ENCODE data around the gene DNAJB13. TPM values are rescaled to one million over a fixed set of nuclear protein-coding genes. Genes with fewer than 3 reads are reported as not detected.

Gene DNAJB13
- total and polyA plus RNA-seq, 10 of the 15 experiments (the other 5 are each of a cell fraction or from before 2014, with no cell fraction given) = 0.07 to 0.76 (median 0.15) TPM; not detected in 7

DNA sequence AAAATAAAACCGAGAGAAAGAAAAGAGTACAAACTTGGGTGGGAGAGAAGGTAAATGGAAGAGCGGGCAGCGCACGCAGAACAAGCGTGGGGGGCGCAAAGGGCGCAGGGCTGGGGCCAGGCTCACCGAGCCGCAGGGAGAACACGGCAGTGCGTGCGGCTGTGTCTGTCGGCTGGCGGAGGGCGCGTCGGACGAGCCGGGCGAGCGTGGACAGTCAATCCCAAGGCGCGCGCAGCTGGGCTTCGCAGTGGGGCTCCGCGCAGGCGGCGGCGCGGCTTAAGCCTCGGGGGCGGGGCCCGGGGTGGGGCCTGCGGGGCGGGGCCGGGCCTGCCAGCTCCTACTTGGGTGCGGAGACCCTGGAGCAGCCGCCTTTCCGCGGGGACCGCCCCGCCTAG, 31.8 kb downstream of the DNAJB13 start, which contains the start of gene UCP2 (continued):
- TF ChIP-seq TCF3 (IDR thresholded peaks at IDR 0.05; ENCODE audit: borderline replicate concordance, insufficient read depth, low read depth, low read length) = 0 out of 2 replicates have a peak, but pooled peaks have one; percentile 60
- TF ChIP-seq SMAD5 (IDR thresholded peaks at IDR 0.05; ENCODE audit: low read depth) = 0 out of 2 replicates have a peak, but pooled peaks have one; percentile 25
- TF ChIP-seq GATAD2B (conservative IDR thresholded peaks at IDR 0.05; ENCODE audit: low read depth) = 0 out of 2 replicates have a peak, but pooled peaks have one; percentile 1
- no peak for TF ChIP-seq SREBF1 (IDR thresholded peaks at IDR 0.05; ENCODE audit: low read length)
- 0 out of 2 replicates have a peak, but pooled peaks have one; percentile 82 for TF ChIP-seq CHD1 (IDR thresholded peaks at IDR 0.05; ENCODE audit: low read depth, low read length)
- TF ChIP-seq, protein P1, sequence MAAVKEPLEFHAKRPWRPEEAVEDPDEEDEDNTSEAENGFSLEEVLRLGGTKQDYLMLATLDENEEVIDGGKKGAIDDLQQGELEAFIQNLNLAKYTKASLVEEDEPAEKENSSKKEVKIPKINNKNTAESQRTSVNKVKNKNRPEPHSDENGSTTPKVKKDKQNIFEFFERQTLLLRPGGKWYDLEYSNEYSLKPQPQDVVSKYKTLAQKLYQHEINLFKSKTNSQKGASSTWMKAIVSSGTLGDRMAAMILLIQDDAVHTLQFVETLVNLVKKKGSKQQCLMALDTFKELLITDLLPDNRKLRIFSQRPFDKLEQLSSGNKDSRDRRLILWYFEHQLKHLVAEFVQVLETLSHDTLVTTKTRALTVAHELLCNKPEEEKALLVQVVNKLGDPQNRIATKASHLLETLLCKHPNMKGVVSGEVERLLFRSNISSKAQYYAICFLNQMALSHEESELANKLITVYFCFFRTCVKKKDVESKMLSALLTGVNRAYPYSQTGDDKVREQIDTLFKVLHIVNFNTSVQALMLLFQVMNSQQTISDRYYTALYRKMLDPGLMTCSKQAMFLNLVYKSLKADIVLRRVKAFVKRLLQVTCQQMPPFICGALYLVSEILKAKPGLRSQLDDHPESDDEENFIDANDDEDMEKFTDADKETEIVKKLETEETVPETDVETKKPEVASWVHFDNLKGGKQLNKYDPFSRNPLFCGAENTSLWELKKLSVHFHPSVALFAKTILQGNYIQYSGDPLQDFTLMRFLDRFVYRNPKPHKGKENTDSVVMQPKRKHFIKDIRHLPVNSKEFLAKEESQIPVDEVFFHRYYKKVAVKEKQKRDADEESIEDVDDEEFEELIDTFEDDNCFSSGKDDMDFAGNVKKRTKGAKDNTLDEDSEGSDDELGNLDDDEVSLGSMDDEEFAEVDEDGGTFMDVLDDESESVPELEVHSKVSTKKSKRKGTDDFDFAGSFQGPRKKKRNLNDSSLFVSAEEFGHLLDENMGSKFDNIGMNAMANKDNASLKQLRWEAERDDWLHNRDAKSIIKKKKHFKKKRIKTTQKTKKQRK (IDR thresholded peaks at IDR 0.05; ENCODE audit: low read depth, low read length) = no peak
- 0 out of 2 replicates have a peak, but pooled peaks have one; percentile 4 for TF ChIP-seq WRNIP1 (IDR thresholded peaks at IDR 0.05; ENCODE audit: borderline replicate concordance, low read depth, low read length)
- TF ChIP-seq MXI1 (IDR thresholded peaks at IDR 0.05; ENCODE audit: low read depth, low read length) = no peak
- no peak for TF ChIP-seq KDM1A (IDR thresholded peaks at IDR 0.05; ENCODE audit: borderline replicate concordance)
- TF ChIP-seq NBN (IDR thresholded peaks at IDR 0.05) = 0 out of 2 replicates have a peak, but pooled peaks have one; percentile 9
- TF ChIP-seq, protein P2, sequence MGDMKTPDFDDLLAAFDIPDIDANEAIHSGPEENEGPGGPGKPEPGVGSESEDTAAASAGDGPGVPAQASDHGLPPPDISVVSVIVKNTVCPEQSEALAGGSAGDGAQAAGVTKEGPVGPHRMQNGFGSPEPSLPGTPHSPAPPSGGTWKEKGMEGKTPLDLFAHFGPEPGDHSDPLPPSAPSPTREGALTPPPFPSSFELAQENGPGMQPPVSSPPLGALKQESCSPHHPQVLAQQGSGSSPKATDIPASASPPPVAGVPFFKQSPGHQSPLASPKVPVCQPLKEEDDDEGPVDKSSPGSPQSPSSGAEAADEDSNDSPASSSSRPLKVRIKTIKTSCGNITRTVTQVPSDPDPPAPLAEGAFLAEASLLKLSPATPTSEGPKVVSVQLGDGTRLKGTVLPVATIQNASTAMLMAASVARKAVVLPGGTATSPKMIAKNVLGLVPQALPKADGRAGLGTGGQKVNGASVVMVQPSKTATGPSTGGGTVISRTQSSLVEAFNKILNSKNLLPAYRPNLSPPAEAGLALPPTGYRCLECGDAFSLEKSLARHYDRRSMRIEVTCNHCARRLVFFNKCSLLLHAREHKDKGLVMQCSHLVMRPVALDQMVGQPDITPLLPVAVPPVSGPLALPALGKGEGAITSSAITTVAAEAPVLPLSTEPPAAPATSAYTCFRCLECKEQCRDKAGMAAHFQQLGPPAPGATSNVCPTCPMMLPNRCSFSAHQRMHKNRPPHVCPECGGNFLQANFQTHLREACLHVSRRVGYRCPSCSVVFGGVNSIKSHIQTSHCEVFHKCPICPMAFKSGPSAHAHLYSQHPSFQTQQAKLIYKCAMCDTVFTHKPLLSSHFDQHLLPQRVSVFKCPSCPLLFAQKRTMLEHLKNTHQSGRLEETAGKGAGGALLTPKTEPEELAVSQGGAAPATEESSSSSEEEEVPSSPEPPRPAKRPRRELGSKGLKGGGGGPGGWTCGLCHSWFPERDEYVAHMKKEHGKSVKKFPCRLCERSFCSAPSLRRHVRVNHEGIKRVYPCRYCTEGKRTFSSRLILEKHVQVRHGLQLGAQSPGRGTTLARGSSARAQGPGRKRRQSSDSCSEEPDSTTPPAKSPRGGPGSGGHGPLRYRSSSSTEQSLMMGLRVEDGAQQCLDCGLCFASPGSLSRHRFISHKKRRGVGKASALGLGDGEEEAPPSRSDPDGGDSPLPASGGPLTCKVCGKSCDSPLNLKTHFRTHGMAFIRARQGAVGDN (IDR thresholded peaks at IDR 0.05) = 0 out of 2 replicates have a peak, but pooled peaks have one; percentile 17

Data from GM12878 (cell line).